C4-2B (cell line): ENCODE results near the gene RNF148.

Experiments
- CTCF ChIP-seq: fragments of 450-650 bp; conservative IDR thresholded peaks from 2 replicates; pipeline ENCODE4 v1.5.1; 2017; ENCODE audit warnings: mild to moderate bottlenecking
- ZFX ChIP-seq: fragments of 450-650 bp; IDR thresholded peaks from 2 replicates; pipeline ENCODE4 v1.6.1; 2017

- TF ChIP-seq CTCF, result no peak
- TF ChIP-seq ZFX, result no peak
Observed at GRCh38 chr7:122717356-122718089, 14.8 kb upstream of the RNF148 start.
